Lung (tissue), 12 donors: Measurements from ENCODE around the gene TSPYL4. TPM values are rescaled to one million over a fixed set of nuclear protein-coding genes. Genes with fewer than 3 reads are reported as not detected.

ENCODE experiments used
- ATAC-seq: fragments of 200-7000 bp; cut with Tn5 transposase; one replicate; pipeline ENCODE4 v1.9.1; 2020; ENCODE audit warnings: moderate number of reproducible peaks; ENCODE audit not compliant: insufficient read depth, low FRiP score
- DNase-seq, 3 donors: peaks; one replicate each; pipeline ENCODE4 v3.0.0-alpha.2; 2013 to 2017
- H3K27ac ChIP-seq, 2 donors: one replicate each; pipeline ENCODE4 v1.5.1; 2013; ENCODE audit warnings: mild to moderate bottlenecking in 2 of 2, moderate library complexity in 2 of 2, control low read depth in 1 of 2, inconsistent platforms in 1 of 2, low read depth in 1 of 2, low read length in 1 of 2
- H3K27me3 ChIP-seq, 3 donors: one replicate each; pipeline ENCODE4 v1.5.1; 2013; ENCODE audit warnings: low read length in 2 of 3; ENCODE audit not compliant: control insufficient read depth in 3 of 3, insufficient read depth in 3 of 3
- H3K36me3 ChIP-seq, 4 donors: one replicate each; pipeline ENCODE4 v1.5.1; 2013; ENCODE audit warnings: low read length in 4 of 4, mild to moderate bottlenecking in 1 of 4, moderate library complexity in 1 of 4; ENCODE audit not compliant: control insufficient read depth in 4 of 4, insufficient read depth in 4 of 4
- H3K4me1 ChIP-seq, 5 donors: one replicate each; pipeline ENCODE4 v1.5.1; 2013; ENCODE audit warnings: low read length in 5 of 5, mild to moderate bottlenecking in 2 of 5, moderate library complexity in 1 of 5; ENCODE audit not compliant: control insufficient read depth in 5 of 5, insufficient read depth in 5 of 5
- H3K4me3 ChIP-seq: one replicate; pipeline ENCODE4 v1.5.1; 2013; ENCODE audit warnings: mild to moderate bottlenecking, control low read depth, moderate library complexity
- H3K9ac ChIP-seq, 2 donors: one replicate each; pipeline ENCODE4 v1.5.1; 2013; ENCODE audit warnings: low read length in 2 of 2, control low read depth in 1 of 2; ENCODE audit not compliant: insufficient read depth in 1 of 2
- H3K9me3 ChIP-seq, 4 donors: one replicate each; pipeline ENCODE4 v1.5.1; 2013; ENCODE audit warnings: low read length in 3 of 4, mild to moderate bottlenecking in 1 of 4, moderate library complexity in 1 of 4; ENCODE audit not compliant: control insufficient read depth in 4 of 4, insufficient read depth in 3 of 4
- WGBS, 2 donors: extraction: QIAGEN DNeasy Blood & Tissue Kit; methylation state at CpG; one replicate each; pipeline ENCODE4 v1.1.7; 2013; 5-methylcytosine and 5-hydroxymethylcytosine counted together
- polyA plus RNA-seq, 2 donors: library from polyadenylated mRNA; stranded (reverse); fragments of 200-250 nt; gene quantifications; one replicate each; pipeline ENCODE4 v1.2.1, GENCODE V29; 2013
- total RNA-seq, 2 donors: library from RNA; depleted of rRNA in 1 of 2; stranded (reverse); fragments of >200 nt in 1 of 2; gene quantifications; one replicate each; pipeline ENCODE4 v1.2.1, GENCODE V29; 2014 to 2021
- TF ChIP-seq, protein P1 (sequence below): IDR thresholded peaks from 2 replicates; pipeline ENCODE4 v1.5.1; 2012; ENCODE audit warnings: mild to moderate bottlenecking; ENCODE audit errors: control extremely low read depth, extremely low read depth
- donor health status: control.
- donor health status: control.
- donor health status: Bipolar disorder and iron deficiency.
- donor health status: healthy.
- donor health status: DM: yes; HTN: yes; CAD: no.

The TSPYL4 gene
- total and polyA plus RNA-seq, 4 donors = 7.3 to 30.0 (median 11.9) TPM

- no peak for ATAC-seq
- peaks cover 8 to 25% (median 16%) of the 10 kb centered on the region in 5 donors for H3K4me1 ChIP-seq
- H3K9ac ChIP-seq = no peak overlapping the region
- H3K9me3 ChIP-seq = no peaks in the 10 kb centered on the region
- H3K4me3 ChIP-seq = no peak overlapping the region
- H3K27ac ChIP-seq = peak overlapping the region in 1 of 2 donors; percentile 41
- TF ChIP-seq, protein P1, sequence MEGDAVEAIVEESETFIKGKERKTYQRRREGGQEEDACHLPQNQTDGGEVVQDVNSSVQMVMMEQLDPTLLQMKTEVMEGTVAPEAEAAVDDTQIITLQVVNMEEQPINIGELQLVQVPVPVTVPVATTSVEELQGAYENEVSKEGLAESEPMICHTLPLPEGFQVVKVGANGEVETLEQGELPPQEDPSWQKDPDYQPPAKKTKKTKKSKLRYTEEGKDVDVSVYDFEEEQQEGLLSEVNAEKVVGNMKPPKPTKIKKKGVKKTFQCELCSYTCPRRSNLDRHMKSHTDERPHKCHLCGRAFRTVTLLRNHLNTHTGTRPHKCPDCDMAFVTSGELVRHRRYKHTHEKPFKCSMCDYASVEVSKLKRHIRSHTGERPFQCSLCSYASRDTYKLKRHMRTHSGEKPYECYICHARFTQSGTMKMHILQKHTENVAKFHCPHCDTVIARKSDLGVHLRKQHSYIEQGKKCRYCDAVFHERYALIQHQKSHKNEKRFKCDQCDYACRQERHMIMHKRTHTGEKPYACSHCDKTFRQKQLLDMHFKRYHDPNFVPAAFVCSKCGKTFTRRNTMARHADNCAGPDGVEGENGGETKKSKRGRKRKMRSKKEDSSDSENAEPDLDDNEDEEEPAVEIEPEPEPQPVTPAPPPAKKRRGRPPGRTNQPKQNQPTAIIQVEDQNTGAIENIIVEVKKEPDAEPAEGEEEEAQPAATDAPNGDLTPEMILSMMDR = no peak
- no peak for DNase-seq
- H3K27me3 ChIP-seq = no peaks in the 10 kb centered on the region
- peaks cover 0 to 8% (median 4%) of the 10 kb centered on the region in 4 donors for H3K36me3 ChIP-seq
Observed at GRCh38 chr6:116247285-116247684, 6.6 kb downstream of the TSPYL4 start.

DNA sequence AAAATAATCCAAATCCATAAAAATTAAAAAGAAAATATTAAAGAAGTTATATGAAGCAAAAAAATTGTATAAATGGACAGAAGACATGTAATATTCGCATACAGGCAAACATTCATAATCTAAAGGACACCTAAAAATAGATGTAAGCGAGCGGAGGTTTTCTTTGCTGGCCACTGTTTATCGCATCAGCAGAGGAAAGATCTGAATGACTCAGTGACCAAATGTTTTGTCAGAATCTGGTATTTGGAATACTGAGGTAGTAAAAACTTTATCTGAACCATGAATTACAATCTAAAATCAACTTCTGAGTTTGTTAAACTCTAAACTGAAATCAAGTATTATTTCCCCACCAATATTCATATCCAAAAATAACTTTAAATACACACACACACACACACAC lies 7.8 kb downstream of the TSPYL4 start:
- no peaks in the 10 kb centered on the region for H3K27me3 ChIP-seq
- DNase-seq = no peak
- no peak overlapping the region for H3K9ac ChIP-seq
- no peak for ATAC-seq
- TF ChIP-seq, protein P1 = no peak
- peak overlapping the region in 1 of 2 donors; percentile 21 for H3K27ac ChIP-seq
- H3K36me3 ChIP-seq = peaks cover 0 to 4% (median 1%) of the 10 kb centered on the region in 4 donors
- H3K4me3 ChIP-seq = no peak overlapping the region
- H3K9me3 ChIP-seq = no peaks in the 10 kb centered on the region
- 93 to 98% methylated on average over 4 of the region's 4 CpGs for WGBS, 2 donors
- H3K4me1 ChIP-seq = peaks cover 3 to 13% (median 8%) of the 10 kb centered on the region in 5 donors

- Histone ChIP-seq H3K27me3 (no peaks in the 10 kb centered on the region), H3K36me3 (peaks cover 0 to 4% (median 2%) of the 10 kb centered on the region in 4 donors), H3K4me3 (no peak overlapping the region), H3K9me3 (no peaks in the 10 kb centered on the region), H3K27ac (no peak overlapping the region), H3K9ac (no peak overlapping the region), H3K4me1 (peaks cover 0 to 4% (median 0%) of the 10 kb centered on the region in 5 donors)
- 93 to 96% methylated on average over 4 of the region's 4 CpGs for WGBS, 2 donors
- TF ChIP-seq, protein P1 = no peak
- DNase-seq = no peak
- no peak for ATAC-seq
Observed at GRCh38 chr6:116244284-116244683, 9.6 kb downstream of the TSPYL4 start.

- WGBS, 2 donors = 97 to 100% methylated on average over 1 of the region's 1 CpG
- ATAC-seq = no peak
- TF ChIP-seq, protein P1 = no peak
Observed at GRCh38 chr6:116239856-116240255, 14.0 kb downstream of the TSPYL4 start.

More at GRCh38 chr6:116239856-116240255, 14.0 kb downstream of the TSPYL4 start:
- DNase-seq = no peak
- Histone ChIP-seq H3K4me3 (no peak overlapping the region), H3K27ac (no peak overlapping the region), H3K27me3 (no peaks in the 10 kb centered on the region), H3K9ac (no peak overlapping the region), H3K4me1 (peaks cover 0 to 5% (median 2%) of the 10 kb centered on the region in 5 donors), H3K9me3 (no peaks in the 10 kb centered on the region), H3K36me3 (peaks cover 3 to 10% (median 8%) of the 10 kb centered on the region in 4 donors)
